ENCODE results near the gene HP. TPM values are rescaled to one million over a fixed set of nuclear protein-coding genes. Genes with fewer than 3 reads are reported as not detected.
"Not testable (repeated sequence)": the region's sequence is repeated elsewhere in the genome, so short reads cannot be mapped to it uniquely, and the experiment has no call there.

Gene HP, protein sequence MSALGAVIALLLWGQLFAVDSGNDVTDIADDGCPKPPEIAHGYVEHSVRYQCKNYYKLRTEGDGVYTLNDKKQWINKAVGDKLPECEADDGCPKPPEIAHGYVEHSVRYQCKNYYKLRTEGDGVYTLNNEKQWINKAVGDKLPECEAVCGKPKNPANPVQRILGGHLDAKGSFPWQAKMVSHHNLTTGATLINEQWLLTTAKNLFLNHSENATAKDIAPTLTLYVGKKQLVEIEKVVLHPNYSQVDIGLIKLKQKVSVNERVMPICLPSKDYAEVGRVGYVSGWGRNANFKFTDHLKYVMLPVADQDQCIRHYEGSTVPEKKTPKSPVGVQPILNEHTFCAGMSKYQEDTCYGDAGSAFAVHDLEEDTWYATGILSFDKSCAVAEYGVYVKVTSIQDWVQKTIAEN
- 10 to 100 TPM in 3 of 5 donors, not detected in 2; 11.3 to 18.3 (median 12.4) TPM for total RNA-seq
- not detected for total RNA-seq (2013)
- 0 to 0.07 (median 0) reads per million in 29 experiments for total RNA-seq

- CTCF ChIA-PET, result interaction anchor here in 1 of 2 donors (0.6 kb wide), 2 partner anchors 34 to 152 kb away, joined by 3 read pairs; no protein-coding TSS in a partner anchor
- not testable (repeated sequence) for H3K4me1 Mint-ChIP-seq; ATAC-seq (replicated peaks in 1 of 4)
Measured at GRCh38 chr16:72054254-72054847, at the start of gene HP. TSS of gene HP (plus strand) at chr16:72054505. CDS start at chr16:72054653, 148 bp downstream.

GRCh38 chr16:72008065-72008423 lies 46.3 kb upstream of the HP start:
- H3K27me3 ChIP-seq (replicated peaks in 1 of 2; ENCODE audit: control insufficient read depth in 2 of 2, extremely low read depth in 1 of 2, insufficient read depth in 2 of 2, low read length in 1 of 2); H3K36me3 Mint-ChIP-seq; H3K27me3 Mint-ChIP-seq; POLR2A ChIA-PET; H3K36me3 ChIP-seq (ENCODE audit: control insufficient read depth in 2 of 2, extremely low read depth in 1 of 2, insufficient read depth in 1 of 2, low read length in 1 of 2); H3K9me3 Mint-ChIP-seq; ATAC-seq (replicated peaks in 1 of 4); H3K9me3 ChIP-seq; CTCF ChIA-PET; DNase-seq: not testable (repeated sequence)
- Histone ChIP-seq H3K4me3 (ENCODE audit: control insufficient read depth in 1 of 2, extremely low read depth in 1 of 2, low read length in 1 of 2) (peak overlapping the region; percentile 92 to 96), H3K27ac (ENCODE audit: low read length) (peak overlapping the region; percentile 29), H3K4me1 (ENCODE audit: control insufficient read depth in 1 of 2, extremely low read depth in 1 of 2, insufficient read depth in 2 of 2, low read length in 2 of 2) (peaks cover 3 to 17% of the 10 kb centered on the region in 2 experiments)
- H3K4me3 Mint-ChIP-seq, result peak overlapping the region; percentile 93 to 97 (median 93)
- peaks cover 11 to 15% (median 12%) of the 10 kb centered on the region in 3 donors for H3K4me1 Mint-ChIP-seq
- WGBS (ENCODE audit: insufficient coverage), result 83% methylated on average over 4 of the region's 9 CpGs
- peak overlapping the region in 1 of 2 donors; percentile 85 for H3K27ac Mint-ChIP-seq

More at GRCh38 chr16:72054254-72054847, at the start of gene HP:
- H3K27ac ChIP-seq (ENCODE audit: low read length); POLR2A ChIA-PET; H3K36me3 Mint-ChIP-seq; H3K27me3 Mint-ChIP-seq; H3K4me1 ChIP-seq (ENCODE audit: control insufficient read depth in 1 of 2, extremely low read depth in 1 of 2, insufficient read depth in 2 of 2, low read length in 2 of 2); H3K9me3 ChIP-seq; H3K4me3 Mint-ChIP-seq; H3K9me3 Mint-ChIP-seq; H3K4me3 ChIP-seq (ENCODE audit: control insufficient read depth in 1 of 2, extremely low read depth in 1 of 2, low read length in 1 of 2); H3K27ac Mint-ChIP-seq; H3K36me3 ChIP-seq (ENCODE audit: control insufficient read depth in 2 of 2, extremely low read depth in 1 of 2, insufficient read depth in 1 of 2, low read length in 1 of 2); DNase-seq; H3K27me3 ChIP-seq (replicated peaks in 1 of 2; ENCODE audit: control insufficient read depth in 2 of 2, extremely low read depth in 1 of 2, insufficient read depth in 2 of 2, low read length in 1 of 2): not testable (repeated sequence)
- no CpG with 5 or more reads among the region's 5 CpGs for WGBS (ENCODE audit: insufficient coverage)

GRCh38 chr16:72008424-72009216 lies 45.7 kb upstream of the HP start, which contains the start of gene DHODH:
TSS of gene DHODH (plus strand) at chr16:72008744. CDS start at chr16:72008765, 21 bp downstream.
- H3K36me3 ChIP-seq (ENCODE audit: control insufficient read depth in 2 of 2, extremely low read depth in 1 of 2, insufficient read depth in 1 of 2, low read length in 1 of 2), result peaks cover 0 to 9% of the 10 kb centered on the region in 2 donors
- POLR2A ChIA-PET, result interaction anchor here (0.6 kb wide), 2 partner anchors 226 to 265 kb away, joined by 3 to 4 read pairs; no protein-coding TSS in a partner anchor
- DNase-seq (peak; percentile 89 to 99 (median 97)), ATAC-seq (replicated peaks in 1 of 4) (peak; percentile 99 to 100 (median 100))
- under 1% methylated on average over 54 of the region's 57 CpGs for WGBS (ENCODE audit: insufficient coverage)
- Mint-ChIP-seq H3K9me3 (no peaks in the 10 kb centered on the region), H3K4me1 (peaks cover 14 to 17% (median 15%) of the 10 kb centered on the region in 3 donors), H3K27ac (peak within 1 kb of the TSS; percentile 75 to 85), H3K27me3 (no peaks in the 10 kb centered on the region), H3K4me3 (peak within 1 kb of the TSS; percentile 93 to 97 (median 93)), H3K36me3 (peaks cover 5% of the 10 kb centered on the region)
- peak within 1 kb of the TSS; percentile 29 for H3K27ac ChIP-seq (ENCODE audit: low read length)
- peak within 1 kb of the TSS; percentile 92 to 96 for H3K4me3 ChIP-seq (ENCODE audit: control insufficient read depth in 1 of 2, extremely low read depth in 1 of 2, low read length in 1 of 2)
- H3K4me1 ChIP-seq (ENCODE audit: control insufficient read depth in 1 of 2, extremely low read depth in 1 of 2, insufficient read depth in 2 of 2, low read length in 2 of 2), result peaks cover 3 to 19% of the 10 kb centered on the region in 2 experiments
- H3K9me3 ChIP-seq, result no peaks in the 10 kb centered on the region
- CTCF ChIA-PET, result no interaction called here
- no peaks in the 10 kb centered on the region for H3K27me3 ChIP-seq (replicated peaks in 1 of 2; ENCODE audit: control insufficient read depth in 2 of 2, extremely low read depth in 1 of 2, insufficient read depth in 2 of 2, low read length in 1 of 2)

DNA sequence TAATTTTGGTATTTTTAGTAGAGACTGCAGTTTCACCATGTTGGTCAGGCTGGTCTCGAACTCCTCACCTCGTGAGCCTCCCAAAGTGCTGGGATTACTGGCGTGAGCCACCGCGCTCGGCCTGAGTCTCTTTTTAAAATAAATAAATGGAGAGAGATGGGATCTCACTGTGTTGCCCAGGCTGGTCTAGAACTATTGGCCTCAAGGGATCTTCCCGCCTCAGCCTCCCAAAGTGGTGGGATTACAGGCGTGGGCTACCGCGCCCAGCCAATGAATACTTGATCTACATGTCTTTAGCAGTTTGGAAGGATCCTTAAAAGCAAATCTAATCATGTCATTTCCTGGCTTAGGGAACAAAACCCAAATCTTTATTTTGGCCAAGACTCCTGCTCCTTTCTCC lies 44.5 kb upstream of the HP start:
- Histone ChIP-seq H3K27ac (ENCODE audit: low read length) (no peak overlapping the region), H3K9me3 (no peaks in the 10 kb centered on the region), H3K4me3 (ENCODE audit: control insufficient read depth in 1 of 2, extremely low read depth in 1 of 2, low read length in 1 of 2) (no peak overlapping the region), H3K27me3 (replicated peaks in 1 of 2; ENCODE audit: control insufficient read depth in 2 of 2, extremely low read depth in 1 of 2, insufficient read depth in 2 of 2, low read length in 1 of 2) (no peaks in the 10 kb centered on the region), H3K4me1 (ENCODE audit: control insufficient read depth in 1 of 2, extremely low read depth in 1 of 2, insufficient read depth in 2 of 2, low read length in 2 of 2) (peaks cover 3 to 22% of the 10 kb centered on the region in 2 experiments), H3K36me3 (ENCODE audit: control insufficient read depth in 2 of 2, extremely low read depth in 1 of 2, insufficient read depth in 1 of 2, low read length in 1 of 2) (peaks cover 0 to 17% of the 10 kb centered on the region in 2 donors)
- no peaks in the 10 kb centered on the region for H3K27me3 Mint-ChIP-seq
- ChIA-PET CTCF (no interaction called here), POLR2A (no interaction called here)
- peaks cover 15 to 20% (median 16%) of the 10 kb centered on the region in 3 donors for H3K4me1 Mint-ChIP-seq
- no peak overlapping the region for H3K27ac Mint-ChIP-seq
- no peak for DNase-seq
- 96% methylated on average over 9 of the region's 10 CpGs for WGBS (ENCODE audit: insufficient coverage)
- no peak for ATAC-seq (replicated peaks in 1 of 4)
- H3K4me3 Mint-ChIP-seq, result peak overlapping the region; percentile 75 to 97 (median 93)
- no peaks in the 10 kb centered on the region for H3K9me3 Mint-ChIP-seq
- H3K36me3 Mint-ChIP-seq, result peaks cover 7% of the 10 kb centered on the region

DNA sequence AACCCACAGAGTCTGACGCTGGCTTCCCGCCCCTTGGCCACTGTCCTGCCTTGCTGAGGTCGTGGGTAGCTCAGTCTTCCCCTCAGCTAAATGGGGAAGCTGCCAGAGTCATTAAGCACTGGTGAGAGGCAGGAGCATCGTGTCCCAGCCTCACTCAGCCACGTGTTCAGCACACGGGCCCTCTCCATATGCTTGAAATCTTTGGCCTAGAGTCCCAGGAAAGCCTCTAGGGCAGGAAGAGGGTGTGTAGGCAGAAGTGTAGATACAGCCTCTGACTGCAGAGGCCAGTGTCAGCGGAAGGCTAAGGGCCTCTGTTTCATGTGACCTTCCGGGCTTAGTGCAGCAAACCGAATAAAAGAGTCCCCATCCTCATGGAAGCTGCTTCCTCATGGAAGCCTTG lies 41.7 kb upstream of the HP start:
- Mint-ChIP-seq H3K4me1 (peaks cover 15 to 20% (median 16%) of the 10 kb centered on the region in 3 donors), H3K4me3 (no peak overlapping the region), H3K36me3 (peaks cover 30% of the 10 kb centered on the region), H3K27me3 (no peaks in the 10 kb centered on the region), H3K27ac (no peak overlapping the region), H3K9me3 (no peaks in the 10 kb centered on the region)
- 94% methylated on average over 3 of the region's 9 CpGs for WGBS (ENCODE audit: insufficient coverage)
- no peak for ATAC-seq (replicated peaks in 1 of 4)
- H3K36me3 ChIP-seq (ENCODE audit: control insufficient read depth in 2 of 2, extremely low read depth in 1 of 2, insufficient read depth in 1 of 2, low read length in 1 of 2), result peaks cover 3 to 32% of the 10 kb centered on the region in 2 donors
- no peaks in the 10 kb centered on the region for H3K9me3 ChIP-seq
- DNase-seq, result no peak
- no peaks in the 10 kb centered on the region for H3K27me3 ChIP-seq (replicated peaks in 1 of 2; ENCODE audit: control insufficient read depth in 2 of 2, extremely low read depth in 1 of 2, insufficient read depth in 2 of 2, low read length in 1 of 2)
- peaks cover 3 to 22% of the 10 kb centered on the region in 2 experiments for H3K4me1 ChIP-seq (ENCODE audit: control insufficient read depth in 1 of 2, extremely low read depth in 1 of 2, insufficient read depth in 2 of 2, low read length in 2 of 2)
- H3K27ac ChIP-seq (ENCODE audit: low read length), result no peak overlapping the region
- ChIA-PET POLR2A (no interaction called here), CTCF (interaction anchor here in 1 of 2 donors (0.5 kb wide), 1 partner anchor 182 kb away, joined by 4 read pairs; no protein-coding TSS in a partner anchor)
- no peak overlapping the region for H3K4me3 ChIP-seq (ENCODE audit: control insufficient read depth in 1 of 2, extremely low read depth in 1 of 2, low read length in 1 of 2)

GRCh38 chr16:72013389-72013788 lies 40.9 kb upstream of the HP start:
- peaks cover 3 to 16% of the 10 kb centered on the region in 2 experiments for H3K4me1 ChIP-seq (ENCODE audit: control insufficient read depth in 1 of 2, extremely low read depth in 1 of 2, insufficient read depth in 2 of 2, low read length in 2 of 2)
- peaks cover 3 to 37% of the 10 kb centered on the region in 2 donors for H3K36me3 ChIP-seq (ENCODE audit: control insufficient read depth in 2 of 2, extremely low read depth in 1 of 2, insufficient read depth in 1 of 2, low read length in 1 of 2)
- peak in 2 of 35 experiments; percentile 2 to 12 for DNase-seq
- CTCF ChIA-PET, result interaction anchor here in 1 of 2 donors (0.5 kb wide), 1 partner anchor 13 kb away, joined by 3 read pairs; no protein-coding TSS in a partner anchor
- H3K9me3 Mint-ChIP-seq, result no peaks in the 10 kb centered on the region
- no peak overlapping the region for H3K4me3 Mint-ChIP-seq
- no peaks in the 10 kb centered on the region for H3K27me3 Mint-ChIP-seq
- H3K4me1 Mint-ChIP-seq, result peaks cover 14 to 20% (median 16%) of the 10 kb centered on the region in 3 donors
- POLR2A ChIA-PET, result interaction anchor here in 1 of 2 donors (0.7 kb wide), 1 partner anchor 82 kb away, joined by 3 read pairs; no protein-coding TSS in a partner anchor
- no peak overlapping the region for H3K27ac ChIP-seq (ENCODE audit: low read length)
- peak overlapping the region; percentile 45 to 61 for H3K27ac Mint-ChIP-seq
- peaks cover 34% of the 10 kb centered on the region for H3K36me3 Mint-ChIP-seq
- no peaks in the 10 kb centered on the region for H3K9me3 ChIP-seq
- no peaks in the 10 kb centered on the region for H3K27me3 ChIP-seq (replicated peaks in 1 of 2; ENCODE audit: control insufficient read depth in 2 of 2, extremely low read depth in 1 of 2, insufficient read depth in 2 of 2, low read length in 1 of 2)
- WGBS (ENCODE audit: insufficient coverage), result 39% methylated on average over 5 of the region's 5 CpGs
- no peak overlapping the region for H3K4me3 ChIP-seq (ENCODE audit: control insufficient read depth in 1 of 2, extremely low read depth in 1 of 2, low read length in 1 of 2)
- no peak for ATAC-seq (replicated peaks in 1 of 4)
